Left cardiac atrium (tissue), 4 donors: ENCODE results near the gene PATJ. TPM values are rescaled to one million over a fixed set of nuclear protein-coding genes. Genes with fewer than 3 reads are reported as not detected.
"Not testable (repeated sequence)": the region's sequence is repeated elsewhere in the genome, so short reads cannot be mapped to it uniquely, and the experiment has no call there.

ENCODE experiments used
- ATAC-seq, 2 donors: fragments of 200-7000 bp; cut with Tn5 transposase; one replicate each; pipeline ENCODE4 v1.9.1; 2020; ENCODE audit warnings: mild to moderate bottlenecking in 2 of 2, moderate library complexity in 2 of 2
- DNase-seq: peaks from one replicate; pipeline ENCODE4 v3.0.0-alpha.2; 2020
- intact Hi-C, 2 donors: fragments of 100-400 bp; cut with DNase I; formaldehyde crosslinking; loops; one replicate each; pipeline versions ENCODE4 v1.14.1 to v1.15.1; 2022 to 2023
- total RNA-seq, 2 donors: library from RNA; stranded (reverse); fragmentation: NEBNext Ultra II Directional; extraction: Animal tissue kit (Norgen Biotek cat#: 25700); gene quantifications; one replicate each; pipeline ENCODE4 v1.2.1, GENCODE V29; 2021
- donor health status: DM: no; HTN: yes; CAD: no.
- donor health status: DM: no; HTN: yes; CAD: no; lungs with severe emphysema.
- donor health status: DM: yes; HTN: yes; CAD: no.
- donor health status: Dilated cardiomyopathy.

Gene PATJ
- total RNA-seq, 2 donors from 2014 or later: 32.9 to 58.6 TPM

GRCh38 chr1:61743716-61744580, 1.7 kb downstream of the PATJ start:
- DNase-seq (no peak), ATAC-seq (no peak)
- intact Hi-C loops: no loop called here

- no peak for DNase-seq
- intact Hi-C loops: no loop called here
Observed at GRCh38 chr1:61746813-61747212, 4.5 kb downstream of the PATJ start.

GRCh38 chr1:61748566-61748965, 6.3 kb downstream of the PATJ start:
- ATAC-seq (no peak), DNase-seq (no peak)
- intact Hi-C loops: no loop called here

More at GRCh38 chr1:61746813-61747212, 4.5 kb downstream of the PATJ start:
- ATAC-seq: no peak

GRCh38 chr1:61749574-61749973, 7.3 kb downstream of the PATJ start:
- no peak for ATAC-seq
- intact Hi-C loops: no loop called here
- no peak for DNase-seq

- intact Hi-C loops: no loop called here
- DNase-seq (no peak), ATAC-seq (no peak)
Observed at GRCh38 chr1:61752921-61753389, 10.7 kb downstream of the PATJ start.

GRCh38 chr1:61753998-61754508, 11.8 kb downstream of the PATJ start:
- ATAC-seq (no peak), DNase-seq (no peak)
- intact Hi-C loops: no loop called here

- intact Hi-C loops: no loop called here
- ATAC-seq (no peak), DNase-seq (no peak)
Observed at GRCh38 chr1:61754545-61754944, 12.3 kb downstream of the PATJ start.

GRCh38 chr1:61756773-61757172, 14.5 kb downstream of the PATJ start:
- DNase-seq: no peak
- intact Hi-C loops: no loop called here
- ATAC-seq: no peak

- no peak for DNase-seq
- intact Hi-C loops: no loop called here
- ATAC-seq: peak in 1 of 2 donors; percentile 54
Observed at GRCh38 chr1:61757950-61758349, 15.7 kb downstream of the PATJ start.

GRCh38 chr1:61770131-61770530, 27.9 kb downstream of the PATJ start:
- intact Hi-C loops: no loop called here
- ATAC-seq (no peak), DNase-seq (no peak)

GRCh38 chr1:61776091-61776490, 33.8 kb downstream of the PATJ start:
- no peak for DNase-seq

GRCh38 chr1:61779231-61779630, 37.0 kb downstream of the PATJ start:
- DNase-seq (no peak), ATAC-seq (no peak)
- intact Hi-C loops: no loop called here

More at GRCh38 chr1:61776091-61776490, 33.8 kb downstream of the PATJ start:
- intact Hi-C loops: no loop called here
- no peak for ATAC-seq

- no peak for DNase-seq
- intact Hi-C loops: no loop called here
- no peak for ATAC-seq
Observed at GRCh38 chr1:61781151-61781550, 38.9 kb downstream of the PATJ start.

GRCh38 chr1:61782771-61783170, 40.5 kb downstream of the PATJ start:
- DNase-seq (no peak), ATAC-seq (peak in 1 of 2 donors; percentile 41)
- intact Hi-C loops: no loop called here

- DNase-seq (no peak), ATAC-seq (no peak)
- intact Hi-C loops: no loop called here
Observed at GRCh38 chr1:61784726-61785125, 42.4 kb downstream of the PATJ start.

GRCh38 chr1:61790837-61791236, 48.6 kb downstream of the PATJ start:
- ATAC-seq: no peak
- no peak for DNase-seq
- intact Hi-C loops: no loop called here

GRCh38 chr1:61797045-61797755, 54.9 kb downstream of the PATJ start:
- intact Hi-C loops: no loop called here
- ATAC-seq (no peak), DNase-seq (no peak)

- DNase-seq, intact Hi-C loops, ATAC-seq: not testable (repeated sequence)
Observed at GRCh38 chr1:61801047-61801446, 58.8 kb downstream of the PATJ start.

GRCh38 chr1:61807606-61808140, 65.4 kb downstream of the PATJ start:
- intact Hi-C loops: no loop called here
- ATAC-seq (no peak), DNase-seq (no peak)

- DNase-seq: no peak
- ATAC-seq: no peak
- intact Hi-C loops: no loop called here
Observed at GRCh38 chr1:61808321-61808720, 66.0 kb downstream of the PATJ start.
